ENCODE results near the gene CKS1B.
A peak's percentile ranks its signal among the peaks of the same experiment; 100 is the strongest.

Gene CKS1B

GRCh38 chr1:155003227-155003765, 28.8 kb downstream of the CKS1B start:
- no peak for DNase-seq

- no peak for DNase-seq
Measured at GRCh38 chr1:155003766-155004351, 29.4 kb downstream of the CKS1B start.

- DNase-seq: no peak
Measured at GRCh38 chr1:155004352-155005075, 30.0 kb downstream of the CKS1B start.

- DNase-seq: peak; percentile 56 to 61
Measured at GRCh38 chr1:155005076-155006011, 30.9 kb downstream of the CKS1B start.

GRCh38 chr1:155006601-155007101, 32.2 kb downstream of the CKS1B start:
- DNase-seq: peak; percentile 57 to 64

GRCh38 chr1:155007251-155007828, 32.9 kb downstream of the CKS1B start:
- no peak for DNase-seq

GRCh38 chr1:155008015-155008941, 33.8 kb downstream of the CKS1B start:
- no peak for DNase-seq

- no peak for DNase-seq
Measured at GRCh38 chr1:155009221-155009711, 34.8 kb downstream of the CKS1B start.

GRCh38 chr1:155009742-155010141, 35.3 kb downstream of the CKS1B start:
- DNase-seq: no peak

GRCh38 chr1:155010211-155010918, 35.9 kb downstream of the CKS1B start:
- DNase-seq: peak in 1 of 2 donors; percentile 37

- DNase-seq: no peak
Measured at GRCh38 chr1:155011004-155011416, 36.5 kb downstream of the CKS1B start.

- DNase-seq: no peak
Measured at GRCh38 chr1:155011437-155012025, 37.0 kb downstream of the CKS1B start.

GRCh38 chr1:155012026-155012546, 37.6 kb downstream of the CKS1B start:
- peak; percentile 41 to 58 for DNase-seq

GRCh38 chr1:155012776-155013602, 38.5 kb downstream of the CKS1B start:
- DNase-seq: peak in 1 of 2 donors; percentile 16

- DNase-seq: peak in 1 of 2 donors; percentile 44
Measured at GRCh38 chr1:155013632-155014031, 39.2 kb downstream of the CKS1B start.

GRCh38 chr1:155014709-155015508, 40.4 kb downstream of the CKS1B start:
- DNase-seq: no peak

GRCh38 chr1:155015527-155016230, 41.2 kb downstream of the CKS1B start:
- no peak for DNase-seq

Data from CD4-positive, alpha-beta T cell treated with Interleukin-1 beta for 1 hour (primary cell).